DND-41 (cell line): Measurements from ENCODE around the gene LTB4R.

Source experiments
- CTCF ChIP-seq: IDR thresholded peaks from 2 replicates; pipeline ENCODE4 v1.5.1; 2012; ENCODE audit warnings: borderline replicate concordance, low read length, moderate library complexity, mild to moderate bottlenecking; ENCODE audit not compliant: poor library complexity, severe bottlenecking; ENCODE audit errors: extremely low read depth
- EZH2 ChIP-seq: IDR thresholded peaks from 3 replicates; pipeline ENCODE4 v1.6.1; 2012; ENCODE audit warnings: borderline replicate concordance, low read depth, mild to moderate bottlenecking, moderate library complexity, low read length, inconsistent platforms; ENCODE audit not compliant: severe bottlenecking

GRCh38 chr14:24335461-24336171 lies 24.3 kb downstream of the LTB4R start:
- no peak for TF ChIP-seq CTCF
- TF ChIP-seq EZH2, result no peak
